GM18508 (cell line): ENCODE measurements around the gene FBRSL1.

Source experiments
- ATAC-seq: cut with Tn5 transposase; IDR thresholded peaks from one replicate; pipeline ENCODE4 v1.9.1; 2021; ENCODE audit warnings: moderate number of reproducible peaks; ENCODE audit not compliant: insufficient read depth, unreplicated experiment

The FBRSL1 gene

GRCh38 chr12:132507656-132508490 is 17.9 kb downstream of the FBRSL1 start:
- ATAC-seq: no peak

GRCh38 chr12:132508491-132508740 is 18.5 kb downstream of the FBRSL1 start:
- no peak for ATAC-seq

GRCh38 chr12:132508860-132509732 is 19.1 kb downstream of the FBRSL1 start:
- ATAC-seq: no peak

GRCh38 chr12:132510111-132510724 is 20.3 kb downstream of the FBRSL1 start:
- ATAC-seq: no peak

- no peak for ATAC-seq
Observed at GRCh38 chr12:132510746-132511477, 21.0 kb downstream of the FBRSL1 start.

GRCh38 chr12:132511516-132512196 is 21.7 kb downstream of the FBRSL1 start:
- no peak for ATAC-seq

- no peak for ATAC-seq
Observed at GRCh38 chr12:132512197-132513069, 22.5 kb downstream of the FBRSL1 start.

GRCh38 chr12:132513070-132513398 is 23.1 kb downstream of the FBRSL1 start:
- no peak for ATAC-seq

- ATAC-seq: no peak
Observed at GRCh38 chr12:132513458-132514135, 23.6 kb downstream of the FBRSL1 start.

GRCh38 chr12:132514216-132514820 is 24.4 kb downstream of the FBRSL1 start:
- no peak for ATAC-seq

- ATAC-seq: no peak
Observed at GRCh38 chr12:132514838-132515237, 24.9 kb downstream of the FBRSL1 start.

GRCh38 chr12:132516095-132517012 is 26.4 kb downstream of the FBRSL1 start:
- no peak for ATAC-seq

GRCh38 chr12:132517013-132517739 is 27.2 kb downstream of the FBRSL1 start:
- no peak for ATAC-seq

- no peak for ATAC-seq
Observed at GRCh38 chr12:132517740-132518100, 27.8 kb downstream of the FBRSL1 start.

- no peak for ATAC-seq
Observed at GRCh38 chr12:132518354-132518992, 28.5 kb downstream of the FBRSL1 start.
